Dedifferentiated amniotic fluid mesenchymal stem cell (primary cell): ENCODE measurements around the gene MYH9.

Experiments used
- DNase-seq: peaks from one replicate; pipeline ENCODE4 v3.0.0-alpha.2; 2016; ENCODE audit errors: extremely low spot score

MYH9 gene

DNA sequence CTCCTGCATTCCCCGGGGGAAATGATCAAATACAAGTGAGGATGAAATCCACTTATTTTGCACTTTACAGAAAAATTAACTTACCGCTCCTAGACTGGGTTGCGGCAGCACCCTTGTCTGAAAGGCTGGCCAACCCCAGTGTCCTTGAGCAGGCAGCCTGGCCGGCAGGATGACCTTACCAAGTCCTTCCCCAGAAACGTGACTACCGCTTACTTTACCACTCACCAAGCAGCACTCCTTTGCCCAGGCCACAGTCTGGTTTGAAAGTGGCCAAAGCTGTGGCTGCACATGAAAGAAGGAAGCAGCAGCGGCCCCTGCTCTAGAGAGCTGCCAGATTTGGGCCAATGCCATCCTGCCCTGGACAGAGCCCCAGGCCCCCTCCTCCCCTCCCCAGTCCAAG lies 20.3 kb downstream of the MYH9 start:
- DNase-seq = no peak

DNA sequence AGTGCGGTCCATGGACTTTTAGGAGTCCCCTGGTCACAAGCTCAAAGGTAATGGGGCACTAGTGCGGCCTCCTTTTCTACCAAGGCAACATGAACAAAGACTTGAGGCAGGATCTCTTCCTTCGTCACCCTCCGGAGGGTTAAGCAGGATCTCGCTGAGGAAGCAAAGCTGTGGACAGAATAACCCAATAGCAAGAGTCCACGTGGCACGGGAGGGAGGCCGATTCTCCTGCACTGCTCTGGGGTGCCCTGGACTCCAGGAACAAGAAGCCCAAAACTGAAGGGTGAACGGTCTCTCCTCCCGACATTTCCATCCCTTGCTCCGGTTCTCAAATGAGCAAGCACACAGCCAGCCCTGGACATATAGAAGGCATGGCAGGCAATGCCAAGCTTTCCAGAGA lies 20.7 kb downstream of the MYH9 start:
- no peak for DNase-seq

DNA sequence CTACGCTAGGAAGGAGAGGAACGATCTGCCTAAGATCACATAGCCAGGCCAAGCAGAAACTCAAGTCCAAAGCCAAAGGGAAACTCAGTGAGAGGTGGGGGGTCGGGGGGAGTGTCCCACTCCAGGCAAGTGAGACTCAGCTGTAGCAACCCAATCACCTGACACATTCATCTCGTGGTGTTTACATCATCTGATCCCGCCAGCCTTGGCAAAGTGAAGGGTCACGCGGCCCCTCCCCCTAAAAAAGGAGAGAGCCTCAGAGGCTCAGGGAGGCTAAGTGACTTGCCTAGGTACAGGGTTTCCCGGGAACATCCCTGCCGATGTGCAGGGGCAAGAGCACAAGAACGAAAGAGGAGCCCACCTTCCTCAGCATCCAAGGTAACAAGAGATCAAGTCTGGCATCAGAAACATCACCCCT lies 21.5 kb downstream of the MYH9 start:
- no peak for DNase-seq

- peak; percentile 81 for DNase-seq
These were observed 22.8 kb downstream of the MYH9 start for GRCh38 chr22:36365020-36365411.

- DNase-seq = no peak
These were observed 23.3 kb downstream of the MYH9 start for GRCh38 chr22:36364255-36365019.

- DNase-seq = no peak
These were observed 24.3 kb downstream of the MYH9 start for GRCh38 chr22:36363349-36363981.

- no peak for DNase-seq
These were observed 24.8 kb downstream of the MYH9 start for GRCh38 chr22:36362932-36363331.

DNA sequence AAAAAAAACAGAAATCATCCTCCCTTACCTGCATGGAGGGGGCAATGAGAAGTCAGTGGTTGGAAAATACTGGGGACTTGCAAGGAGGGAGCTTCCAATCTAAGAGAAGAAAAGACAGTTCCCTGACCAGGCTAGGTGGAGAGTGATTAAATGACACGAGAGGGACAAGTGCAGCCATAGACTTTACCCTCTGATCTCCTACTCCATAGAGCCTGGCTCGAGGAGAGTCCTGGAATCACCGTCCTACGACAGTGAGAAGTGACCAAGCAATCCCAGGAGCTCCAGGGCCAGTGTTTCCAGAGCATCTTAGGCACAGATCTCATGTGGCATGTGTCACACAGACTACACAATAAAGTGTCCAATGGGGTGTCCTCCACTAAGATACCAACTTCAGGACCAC lies 25.7 kb downstream of the MYH9 start:
- no peak for DNase-seq

- DNase-seq = no peak
These were observed 26.8 kb downstream of the MYH9 start for GRCh38 chr22:36360871-36361383.

- DNase-seq = no peak
These were observed 27.8 kb downstream of the MYH9 start for GRCh38 chr22:36360011-36360410.

DNA sequence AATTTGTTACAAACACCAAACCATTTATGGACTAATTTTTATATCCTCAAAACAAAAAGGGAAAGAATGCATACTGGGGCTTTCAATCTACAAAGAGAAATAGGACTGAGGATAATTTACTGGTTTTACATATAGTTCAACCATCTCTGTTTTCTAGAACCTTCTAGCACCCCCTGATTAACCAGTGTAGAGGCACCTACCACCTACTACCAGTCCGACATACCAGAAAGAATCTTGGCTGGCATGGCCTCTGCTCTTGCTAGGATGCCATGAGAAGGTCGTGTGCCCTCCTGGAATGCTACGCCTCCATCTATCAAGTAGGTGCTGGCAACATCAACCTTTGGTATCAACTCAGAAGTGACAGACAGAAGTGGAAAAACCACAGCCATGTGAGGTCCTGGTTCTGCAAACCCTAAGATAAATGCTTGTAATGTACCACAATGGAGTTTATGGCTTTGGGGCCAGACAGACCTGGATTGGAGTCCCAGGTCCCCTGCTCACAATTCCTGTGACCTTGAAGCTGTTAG lies 28.2 kb downstream of the MYH9 start:
- no peak for DNase-seq

DNA sequence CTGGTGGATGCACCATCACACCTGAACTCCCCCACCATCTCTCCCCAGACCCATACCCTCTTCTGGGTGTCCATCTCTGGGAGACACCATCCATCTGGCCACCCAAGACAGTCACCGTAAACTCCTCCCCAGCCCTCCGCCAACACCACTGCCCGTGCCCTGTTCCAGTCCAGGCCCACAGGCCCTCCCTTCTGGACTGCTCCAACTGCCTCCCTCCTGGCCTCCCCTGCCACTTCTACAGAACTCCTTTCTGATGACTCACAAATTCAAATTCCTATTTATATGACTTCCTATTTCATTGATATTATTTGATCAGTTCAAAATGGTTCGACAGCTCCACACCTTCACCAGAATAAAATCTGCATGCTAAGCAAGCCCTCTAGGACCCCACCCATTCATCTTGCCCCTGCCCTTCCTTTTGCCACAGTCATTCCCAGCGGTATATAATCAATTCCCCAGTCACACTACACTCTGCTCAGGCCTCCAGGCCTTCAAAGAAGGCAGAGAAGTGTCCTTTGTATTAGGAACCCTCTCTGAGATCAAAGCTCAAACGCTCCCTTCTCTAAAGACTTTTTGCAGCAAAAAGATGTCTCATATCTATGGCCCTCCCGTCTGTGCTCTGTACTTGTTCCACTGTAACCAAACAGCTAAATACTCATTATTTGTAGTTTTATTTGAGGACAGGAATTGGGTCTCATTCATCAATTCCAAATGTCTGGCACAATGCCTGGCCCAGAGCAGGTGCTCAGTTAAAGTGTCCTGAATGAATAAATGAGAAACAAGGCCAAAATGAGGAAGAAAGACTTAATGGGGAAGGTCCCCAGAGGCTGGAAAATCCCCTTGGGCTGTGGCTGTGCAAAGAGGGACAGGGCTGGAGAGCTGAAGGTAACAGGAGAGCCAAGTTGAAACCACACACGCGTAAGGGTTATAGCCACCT lies 29.0 kb downstream of the MYH9 start:
- DNase-seq = no peak

GRCh38 chr22:36356708-36357624 lies 30.8 kb downstream of the MYH9 start:
- no peak for DNase-seq

DNA sequence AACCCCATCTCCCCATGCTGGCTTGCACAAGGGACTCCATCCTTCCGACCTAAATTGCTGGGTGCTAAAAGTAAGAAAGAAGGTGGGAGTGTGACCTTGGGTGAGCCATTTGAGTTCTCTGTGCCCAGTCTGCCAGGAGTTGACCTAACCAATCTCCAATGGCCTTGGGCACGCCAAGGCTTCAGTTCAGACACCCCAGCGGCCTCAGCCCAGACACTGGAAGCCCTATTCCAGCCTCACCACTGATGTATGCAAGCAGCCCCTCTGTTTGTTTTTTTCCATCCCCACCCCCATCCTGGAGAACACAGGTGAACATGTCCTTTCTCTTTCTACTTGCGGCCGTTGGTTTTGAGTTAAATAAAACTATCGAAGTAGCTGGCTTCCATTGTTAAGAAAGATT lies 31.9 kb downstream of the MYH9 start:
- no peak for DNase-seq

GRCh38 chr22:36355362-36355761 lies 32.4 kb downstream of the MYH9 start:
- DNase-seq = no peak

GRCh38 chr22:36352803-36353507 lies 34.8 kb downstream of the MYH9 start:
- DNase-seq = no peak

- no peak for DNase-seq
These were observed 35.6 kb downstream of the MYH9 start for GRCh38 chr22:36351921-36352802.

DNA sequence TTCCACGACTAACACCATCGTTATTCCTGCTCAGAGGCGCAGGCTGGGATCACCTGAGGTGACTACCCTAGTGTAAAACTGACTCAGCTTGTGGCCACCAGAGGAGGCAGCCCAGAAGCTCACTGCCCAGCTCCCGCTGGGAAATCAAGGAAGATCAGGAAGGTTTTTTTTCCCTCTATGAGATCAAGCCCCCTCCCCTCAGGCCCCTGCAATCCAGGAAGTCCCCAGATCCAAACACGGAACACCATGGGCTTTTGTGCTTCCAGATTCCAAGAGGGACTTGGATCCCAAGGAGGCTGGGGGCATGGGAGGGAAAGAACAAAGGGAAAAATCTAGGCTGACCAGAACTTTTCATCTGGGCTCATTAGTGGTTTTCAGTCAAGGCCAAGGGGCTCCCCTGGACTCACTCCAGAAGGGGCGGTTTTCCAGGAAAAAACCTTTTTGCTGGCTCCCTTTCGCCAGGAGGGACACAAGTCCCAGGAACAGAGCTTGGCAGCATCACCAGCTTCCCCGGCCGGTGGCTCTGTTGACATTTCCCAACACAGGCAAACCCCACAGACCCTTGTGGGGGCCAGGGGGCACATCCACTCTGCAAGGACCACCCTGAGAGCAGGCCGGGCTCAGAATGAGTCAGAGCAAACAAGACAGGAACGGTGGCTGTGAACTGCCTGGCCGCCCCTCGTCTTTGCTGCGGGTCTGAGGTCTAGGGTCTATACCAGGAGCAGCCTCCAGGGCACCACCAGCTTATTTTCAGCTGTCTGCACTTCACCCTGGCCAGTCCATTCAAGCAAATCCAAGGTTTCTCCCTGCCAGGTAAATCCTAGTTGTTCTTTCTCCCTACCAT lies 36.8 kb downstream of the MYH9 start:
- DNase-seq = no peak
